Lung microvascular endothelial cell (primary cell): ENCODE results near the gene FBXO44. TPM values are rescaled to one million over a fixed set of nuclear protein-coding genes. Genes with fewer than 3 reads are reported as not detected.

Experiments used
- DNase-seq, 2 donors: peaks; one replicate each; pipeline versions ENCODE4 v3.0.0 to v3.0.0-alpha.2; 2010; ENCODE audit warnings: low read depth in 2 of 2
- total RNA-seq: library from RNA; depleted of rRNA; stranded (reverse); fragments of >200 nt; gene quantifications from 2 replicates; pipeline ENCODE4 v1.2.1, GENCODE V29; 2014

The FBXO44 gene
- total RNA-seq, 1 donor from 2014 or later: 9.9 TPM

GRCh38 chr1:11688506-11688905 is 33.8 kb downstream of the FBXO44 start:
- no peak for DNase-seq

- no peak for DNase-seq
Observed at GRCh38 chr1:11690397-11691301, 36.0 kb downstream of the FBXO44 start.

DNA sequence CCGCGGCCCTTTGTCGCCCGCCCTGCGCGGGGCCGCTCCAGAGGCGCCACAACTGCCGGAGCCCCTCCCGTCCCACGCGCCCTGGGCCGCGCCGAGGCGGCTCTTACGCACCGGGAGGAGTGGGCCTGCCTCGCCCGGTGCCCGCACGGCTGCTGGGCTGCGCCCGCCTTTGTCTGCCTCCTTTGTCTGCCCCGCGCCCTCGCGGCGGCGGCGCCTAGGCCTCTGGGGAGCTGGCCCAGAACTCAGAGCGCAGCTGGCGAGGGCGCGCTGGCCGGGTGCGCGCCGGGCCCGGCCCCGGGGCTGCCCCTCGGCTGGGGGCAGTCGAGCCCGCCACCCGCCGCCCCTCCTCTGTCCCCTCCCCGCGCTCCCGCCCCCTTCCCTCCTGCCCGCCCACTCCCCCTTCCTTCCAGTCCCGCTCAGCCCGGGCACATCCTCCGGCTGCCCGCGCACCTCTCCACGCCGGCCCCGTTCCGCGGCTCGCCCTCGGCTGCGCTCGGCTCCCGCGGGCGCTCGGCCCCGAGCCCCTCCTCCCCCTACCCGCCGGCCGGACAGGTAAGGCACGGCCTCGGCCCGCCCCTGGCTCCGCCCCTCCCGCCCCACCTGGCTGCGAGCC is 36.7 kb downstream of the FBXO44 start, which contains the start of gene DRAXIN:
TSS of gene DRAXIN (plus strand) at position 409 of the 613 bp plus-strand sequence. CDS start 14,549 bp downstream, outside the sequence.
- DNase-seq: peak in 1 of 2 donors; percentile 17

DNA sequence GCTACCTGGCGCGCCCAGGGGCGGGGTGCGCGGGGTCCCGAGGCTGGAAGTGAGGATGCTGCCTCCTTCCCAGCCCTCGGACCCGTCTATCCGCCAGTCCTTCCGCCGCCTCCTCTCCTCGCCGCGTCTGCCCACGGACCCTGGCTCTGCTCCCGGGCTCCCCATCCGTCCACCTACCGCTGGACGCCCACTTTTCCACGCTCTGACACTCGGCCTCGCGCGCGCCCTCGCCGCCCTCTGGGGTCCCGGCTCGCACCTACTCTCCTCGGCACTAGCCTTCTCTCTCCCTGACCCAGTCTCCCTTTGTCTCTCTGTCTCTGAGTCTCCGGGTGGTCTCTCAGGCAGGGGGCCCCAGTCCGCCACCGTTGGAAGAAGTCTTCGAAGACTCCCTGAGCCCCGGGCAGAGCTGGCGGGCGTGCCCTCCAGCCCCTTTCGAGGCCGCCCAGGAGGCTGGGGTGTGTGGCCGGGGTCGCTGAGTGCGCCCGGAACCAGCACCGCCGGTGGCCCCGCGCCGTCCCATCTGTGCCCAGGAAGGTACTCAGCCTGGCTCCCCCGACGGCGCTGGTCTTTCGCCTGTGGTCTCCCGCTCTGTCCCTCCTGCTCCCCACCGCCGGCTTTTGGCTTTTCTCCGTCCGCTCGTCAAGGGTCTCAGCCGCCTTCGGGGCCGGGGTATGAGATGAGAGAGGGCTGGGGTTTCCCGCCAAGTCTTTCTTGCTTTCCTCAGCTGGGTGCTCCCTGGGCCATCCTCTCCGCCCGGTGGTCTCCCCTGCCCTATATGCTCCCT is 37.4 kb downstream of the FBXO44 start:
- no peak for DNase-seq

DNA sequence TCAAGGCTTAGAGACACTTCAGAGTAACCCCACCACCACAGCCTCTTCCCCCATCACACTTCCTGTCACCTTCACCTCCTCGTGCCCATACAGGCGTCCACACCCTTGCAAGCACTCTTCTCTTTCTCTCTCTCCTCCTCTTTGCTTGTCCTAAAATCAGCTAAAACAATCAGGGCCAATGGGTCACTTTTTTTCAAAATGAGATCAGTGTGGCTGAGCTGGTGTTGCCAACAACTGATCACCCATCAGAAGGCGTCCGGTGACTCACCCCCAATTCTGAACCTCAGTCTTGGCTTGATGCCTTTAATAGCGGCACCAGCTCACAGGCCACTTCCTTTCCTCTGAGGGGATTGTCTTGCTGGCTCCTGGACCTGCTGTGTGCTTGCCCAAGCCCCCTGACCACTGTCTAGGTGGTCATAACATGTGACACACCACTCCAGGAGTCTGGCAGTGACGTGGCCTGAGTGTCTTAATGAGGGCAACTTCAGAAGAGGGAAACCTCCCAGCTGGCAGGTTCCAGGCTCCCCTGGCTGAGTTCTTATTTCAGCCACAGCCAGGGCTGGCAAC is 38.4 kb downstream of the FBXO44 start:
- peak; percentile 36 to 86 for DNase-seq

- no peak for DNase-seq
Observed at GRCh38 chr1:11693917-11694316, 39.2 kb downstream of the FBXO44 start.

- DNase-seq: no peak
Observed at GRCh38 chr1:11695861-11696260, 41.2 kb downstream of the FBXO44 start.

GRCh38 chr1:11697188-11697892 is 42.7 kb downstream of the FBXO44 start:
- DNase-seq: no peak

DNA sequence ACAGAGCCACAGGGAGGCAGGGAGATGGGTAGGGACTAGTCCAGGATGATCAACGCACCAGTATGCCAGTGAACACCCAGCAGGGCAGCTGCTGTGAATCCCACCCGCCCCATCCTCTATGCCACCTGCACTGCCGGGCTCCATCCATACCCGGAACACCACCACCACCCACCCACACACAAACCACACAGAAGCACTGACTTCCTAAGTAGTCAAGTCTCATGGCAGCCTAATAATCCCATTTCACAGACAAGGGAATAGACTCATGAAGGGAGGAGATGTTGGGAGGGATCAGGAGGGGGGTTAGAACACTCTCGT is 43.2 kb downstream of the FBXO44 start:
- DNase-seq: no peak

DNA sequence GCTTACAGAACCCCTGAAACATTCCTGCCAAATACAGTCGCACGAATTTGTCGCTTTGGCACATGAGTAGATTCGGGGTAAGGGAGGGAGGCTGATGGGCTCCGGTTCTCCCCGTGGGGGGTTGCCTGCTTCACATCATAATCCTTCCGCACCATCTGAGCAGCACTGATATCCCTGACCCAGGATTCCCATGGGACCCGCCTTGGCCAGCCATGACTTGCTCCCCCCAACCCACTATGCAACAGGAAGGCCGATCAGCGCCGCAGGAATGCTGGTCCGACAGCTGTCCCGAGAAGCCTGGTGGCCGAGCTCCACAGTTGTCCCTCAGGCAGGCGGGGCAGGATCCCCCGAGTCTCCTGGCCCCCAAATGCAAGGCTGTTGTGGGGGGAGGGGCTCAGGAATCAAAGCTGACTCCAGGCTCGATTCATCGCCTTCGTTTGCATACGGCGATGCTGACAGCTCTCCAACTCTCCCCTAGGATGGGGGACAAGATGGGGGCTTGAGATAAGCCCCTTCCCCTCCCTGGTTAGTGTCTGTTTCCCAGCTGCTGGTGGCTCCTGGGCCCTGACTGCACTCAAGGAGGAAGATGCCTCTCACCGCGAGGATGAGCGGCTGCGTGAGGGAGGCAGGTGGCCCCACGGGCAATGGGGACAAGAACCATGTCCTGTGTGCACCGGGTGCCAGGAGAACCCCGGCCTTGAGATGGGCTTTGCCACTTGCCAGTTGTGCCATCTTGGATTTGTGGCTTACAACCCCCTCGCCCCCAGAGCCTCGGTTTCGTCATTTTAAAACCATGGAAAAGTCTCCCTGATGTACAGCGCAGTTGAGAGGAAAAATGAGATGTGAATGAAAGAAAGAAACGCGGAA is 46.2 kb downstream of the FBXO44 start:
- no peak for DNase-seq

- no peak for DNase-seq
Observed at GRCh38 chr1:11701551-11701961, 46.9 kb downstream of the FBXO44 start.

DNA sequence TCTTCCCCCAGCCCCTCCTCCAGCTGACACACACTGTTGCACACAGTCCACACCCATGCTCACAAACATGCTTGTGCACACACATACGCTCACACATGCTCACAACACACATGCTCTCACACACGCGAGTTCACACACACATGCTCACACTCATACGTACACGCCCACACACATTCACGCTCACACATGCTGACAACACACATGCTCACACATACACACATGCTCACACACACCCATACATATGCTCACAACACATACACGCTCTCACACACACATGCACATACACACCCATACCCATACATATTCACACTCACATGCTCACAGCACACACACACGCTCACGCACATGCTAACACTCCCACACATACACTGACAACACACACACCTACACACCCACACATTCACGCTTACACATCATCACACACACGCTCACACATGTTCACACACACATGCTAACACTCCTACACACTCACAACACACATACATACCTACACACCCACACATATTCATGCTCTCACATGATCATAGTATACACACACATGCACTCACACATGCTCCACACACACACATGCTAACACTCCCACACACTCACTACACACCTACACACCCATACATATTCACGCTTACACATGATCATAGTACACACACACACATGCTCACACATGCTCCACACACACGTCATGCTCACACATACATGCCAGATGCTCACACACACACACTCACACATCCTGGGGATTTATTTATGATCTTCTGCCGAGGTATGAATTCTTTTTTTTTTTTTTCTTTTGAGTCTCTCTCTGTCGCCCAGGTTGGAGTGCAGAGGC is 47.5 kb downstream of the FBXO44 start:
- DNase-seq: no peak

- DNase-seq: no peak
Observed at GRCh38 chr1:11703357-11704193, 48.9 kb downstream of the FBXO44 start.

GRCh38 chr1:11704194-11704529 is 49.5 kb downstream of the FBXO44 start:
- DNase-seq: no peak

GRCh38 chr1:11704691-11705475 is 50.2 kb downstream of the FBXO44 start:
- no peak for DNase-seq

GRCh38 chr1:11705596-11705995 is 50.9 kb downstream of the FBXO44 start:
- DNase-seq: no peak

DNA sequence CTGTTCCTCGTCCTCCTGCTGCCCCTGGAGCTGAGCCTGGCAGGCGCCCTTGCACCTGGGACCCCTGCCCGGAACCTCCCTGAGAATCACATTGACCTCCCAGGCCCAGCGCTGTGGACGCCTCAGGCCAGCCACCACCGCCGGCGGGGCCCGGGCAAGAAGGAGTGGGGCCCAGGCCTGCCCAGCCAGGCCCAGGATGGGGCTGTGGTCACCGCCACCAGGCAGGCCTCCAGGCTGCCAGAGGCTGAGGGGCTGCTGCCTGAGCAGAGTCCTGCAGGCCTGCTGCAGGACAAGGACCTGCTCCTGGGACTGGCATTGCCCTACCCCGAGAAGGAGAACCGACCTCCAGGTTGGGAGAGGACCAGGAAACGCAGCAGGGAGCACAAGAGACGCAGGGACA is 51.6 kb downstream of the FBXO44 start:
- DNase-seq: no peak
